H1 (cell line): Measurements from ENCODE around the gene GATD1. TPM values are rescaled to one million over a fixed set of nuclear protein-coding genes. Genes with fewer than 3 reads are reported as not detected.

Experiments used
- EGR1 ChIP-seq: IDR thresholded peaks from 2 replicates; pipeline ENCODE4 v1.6.1; 2011; ENCODE audit warnings: low read depth, low read length, borderline replicate concordance
- SIRT6 ChIP-seq: IDR thresholded peaks from one replicate; pipeline ENCODE4 v1.7.1; 2012; ENCODE audit warnings: low read length, inconsistent platforms
- TAF7 ChIP-seq: optimal IDR thresholded peaks from 2 replicates; pipeline ENCODE3; 2011; ENCODE audit warnings: low read depth, mild to moderate bottlenecking, inconsistent platforms, low read length, moderate library complexity, borderline replicate concordance
- polyA plus RNA-seq, 7 experiments: library from polyadenylated mRNA; depleted of rRNA in 3 of 7; stranded (reverse) in 5 of 7; unstranded in 2 of 7; fragments of >200 nt in 5 of 7; fragments of 200-250 nt in 2 of 7; gene quantifications; 1 replicate in 5 of 7; 2 replicates in 1 of 7; 4 replicates in 1 of 7; pipeline versions ENCODE4 v1.2.1 to v1.2.3, GENCODE V29; 2011 to 2013; ENCODE audit warnings: missing spikeins in 2 of 7, mixed read lengths in 2 of 7
- total RNA-seq: library from RNA; stranded (reverse); fragmentation: NEBNext Ultra II Directional; extraction: Animal tissue kit (Norgen Biotek cat#: 25700); gene quantifications from 2 replicates; pipeline ENCODE4 v1.2.1, GENCODE V29; 2021
- TF ChIP-seq, protein P1 (sequence below): fragments of 300-600 bp; sonication (generic); IDR thresholded peaks from 2 replicates; pipeline ENCODE4 v1.7.1; 2012; ENCODE audit warnings: low read length, moderate library complexity, mild to moderate bottlenecking, inconsistent platforms; ENCODE audit not compliant: insufficient replicate concordance

The GATD1 gene
- total and polyA plus RNA-seq, 2 of the 8 experiments (the other 6 are each of a cell fraction or from before 2014, with no cell fraction given): 47.5 to 54.8 TPM

GRCh38 chr11:720642-721246, 56.5 kb downstream of the GATD1 start (continued):
- TF ChIP-seq, protein P1, sequence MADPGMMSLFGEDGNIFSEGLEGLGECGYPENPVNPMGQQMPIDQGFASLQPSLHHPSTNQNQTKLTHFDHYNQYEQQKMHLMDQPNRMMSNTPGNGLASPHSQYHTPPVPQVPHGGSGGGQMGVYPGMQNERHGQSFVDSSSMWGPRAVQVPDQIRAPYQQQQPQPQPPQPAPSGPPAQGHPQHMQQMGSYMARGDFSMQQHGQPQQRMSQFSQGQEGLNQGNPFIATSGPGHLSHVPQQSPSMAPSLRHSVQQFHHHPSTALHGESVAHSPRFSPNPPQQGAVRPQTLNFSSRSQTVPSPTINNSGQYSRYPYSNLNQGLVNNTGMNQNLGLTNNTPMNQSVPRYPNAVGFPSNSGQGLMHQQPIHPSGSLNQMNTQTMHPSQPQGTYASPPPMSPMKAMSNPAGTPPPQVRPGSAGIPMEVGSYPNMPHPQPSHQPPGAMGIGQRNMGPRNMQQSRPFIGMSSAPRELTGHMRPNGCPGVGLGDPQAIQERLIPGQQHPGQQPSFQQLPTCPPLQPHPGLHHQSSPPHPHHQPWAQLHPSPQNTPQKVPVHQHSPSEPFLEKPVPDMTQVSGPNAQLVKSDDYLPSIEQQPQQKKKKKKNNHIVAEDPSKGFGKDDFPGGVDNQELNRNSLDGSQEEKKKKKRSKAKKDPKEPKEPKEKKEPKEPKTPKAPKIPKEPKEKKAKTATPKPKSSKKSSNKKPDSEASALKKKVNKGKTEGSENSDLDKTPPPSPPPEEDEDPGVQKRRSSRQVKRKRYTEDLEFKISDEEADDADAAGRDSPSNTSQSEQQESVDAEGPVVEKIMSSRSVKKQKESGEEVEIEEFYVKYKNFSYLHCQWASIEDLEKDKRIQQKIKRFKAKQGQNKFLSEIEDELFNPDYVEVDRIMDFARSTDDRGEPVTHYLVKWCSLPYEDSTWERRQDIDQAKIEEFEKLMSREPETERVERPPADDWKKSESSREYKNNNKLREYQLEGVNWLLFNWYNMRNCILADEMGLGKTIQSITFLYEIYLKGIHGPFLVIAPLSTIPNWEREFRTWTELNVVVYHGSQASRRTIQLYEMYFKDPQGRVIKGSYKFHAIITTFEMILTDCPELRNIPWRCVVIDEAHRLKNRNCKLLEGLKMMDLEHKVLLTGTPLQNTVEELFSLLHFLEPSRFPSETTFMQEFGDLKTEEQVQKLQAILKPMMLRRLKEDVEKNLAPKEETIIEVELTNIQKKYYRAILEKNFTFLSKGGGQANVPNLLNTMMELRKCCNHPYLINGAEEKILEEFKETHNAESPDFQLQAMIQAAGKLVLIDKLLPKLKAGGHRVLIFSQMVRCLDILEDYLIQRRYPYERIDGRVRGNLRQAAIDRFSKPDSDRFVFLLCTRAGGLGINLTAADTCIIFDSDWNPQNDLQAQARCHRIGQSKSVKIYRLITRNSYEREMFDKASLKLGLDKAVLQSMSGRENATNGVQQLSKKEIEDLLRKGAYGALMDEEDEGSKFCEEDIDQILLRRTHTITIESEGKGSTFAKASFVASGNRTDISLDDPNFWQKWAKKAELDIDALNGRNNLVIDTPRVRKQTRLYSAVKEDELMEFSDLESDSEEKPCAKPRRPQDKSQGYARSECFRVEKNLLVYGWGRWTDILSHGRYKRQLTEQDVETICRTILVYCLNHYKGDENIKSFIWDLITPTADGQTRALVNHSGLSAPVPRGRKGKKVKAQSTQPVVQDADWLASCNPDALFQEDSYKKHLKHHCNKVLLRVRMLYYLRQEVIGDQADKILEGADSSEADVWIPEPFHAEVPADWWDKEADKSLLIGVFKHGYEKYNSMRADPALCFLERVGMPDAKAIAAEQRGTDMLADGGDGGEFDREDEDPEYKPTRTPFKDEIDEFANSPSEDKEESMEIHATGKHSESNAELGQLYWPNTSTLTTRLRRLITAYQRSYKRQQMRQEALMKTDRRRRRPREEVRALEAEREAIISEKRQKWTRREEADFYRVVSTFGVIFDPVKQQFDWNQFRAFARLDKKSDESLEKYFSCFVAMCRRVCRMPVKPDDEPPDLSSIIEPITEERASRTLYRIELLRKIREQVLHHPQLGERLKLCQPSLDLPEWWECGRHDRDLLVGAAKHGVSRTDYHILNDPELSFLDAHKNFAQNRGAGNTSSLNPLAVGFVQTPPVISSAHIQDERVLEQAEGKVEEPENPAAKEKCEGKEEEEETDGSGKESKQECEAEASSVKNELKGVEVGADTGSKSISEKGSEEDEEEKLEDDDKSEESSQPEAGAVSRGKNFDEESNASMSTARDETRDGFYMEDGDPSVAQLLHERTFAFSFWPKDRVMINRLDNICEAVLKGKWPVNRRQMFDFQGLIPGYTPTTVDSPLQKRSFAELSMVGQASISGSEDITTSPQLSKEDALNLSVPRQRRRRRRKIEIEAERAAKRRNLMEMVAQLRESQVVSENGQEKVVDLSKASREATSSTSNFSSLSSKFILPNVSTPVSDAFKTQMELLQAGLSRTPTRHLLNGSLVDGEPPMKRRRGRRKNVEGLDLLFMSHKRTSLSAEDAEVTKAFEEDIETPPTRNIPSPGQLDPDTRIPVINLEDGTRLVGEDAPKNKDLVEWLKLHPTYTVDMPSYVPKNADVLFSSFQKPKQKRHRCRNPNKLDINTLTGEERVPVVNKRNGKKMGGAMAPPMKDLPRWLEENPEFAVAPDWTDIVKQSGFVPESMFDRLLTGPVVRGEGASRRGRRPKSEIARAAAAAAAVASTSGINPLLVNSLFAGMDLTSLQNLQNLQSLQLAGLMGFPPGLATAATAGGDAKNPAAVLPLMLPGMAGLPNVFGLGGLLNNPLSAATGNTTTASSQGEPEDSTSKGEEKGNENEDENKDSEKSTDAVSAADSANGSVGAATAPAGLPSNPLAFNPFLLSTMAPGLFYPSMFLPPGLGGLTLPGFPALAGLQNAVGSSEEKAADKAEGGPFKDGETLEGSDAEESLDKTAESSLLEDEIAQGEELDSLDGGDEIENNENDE: no peak
- TF ChIP-seq TAF7: peak; percentile 19
- no peak for TF ChIP-seq EGR1
- no peak for TF ChIP-seq SIRT6
